Brain pericyte (primary cell): ENCODE data around the gene ZNF274.
"Not testable (repeated sequence)": the region's sequence is repeated elsewhere in the genome, so short reads cannot be mapped to it uniquely, and the experiment has no call there.

ENCODE experiments used
- DNase-seq: peaks from one replicate; pipeline ENCODE4 v3.0.0-alpha.2; 2012; ENCODE audit warnings: low read depth, low spot score

The ZNF274 gene

DNA sequence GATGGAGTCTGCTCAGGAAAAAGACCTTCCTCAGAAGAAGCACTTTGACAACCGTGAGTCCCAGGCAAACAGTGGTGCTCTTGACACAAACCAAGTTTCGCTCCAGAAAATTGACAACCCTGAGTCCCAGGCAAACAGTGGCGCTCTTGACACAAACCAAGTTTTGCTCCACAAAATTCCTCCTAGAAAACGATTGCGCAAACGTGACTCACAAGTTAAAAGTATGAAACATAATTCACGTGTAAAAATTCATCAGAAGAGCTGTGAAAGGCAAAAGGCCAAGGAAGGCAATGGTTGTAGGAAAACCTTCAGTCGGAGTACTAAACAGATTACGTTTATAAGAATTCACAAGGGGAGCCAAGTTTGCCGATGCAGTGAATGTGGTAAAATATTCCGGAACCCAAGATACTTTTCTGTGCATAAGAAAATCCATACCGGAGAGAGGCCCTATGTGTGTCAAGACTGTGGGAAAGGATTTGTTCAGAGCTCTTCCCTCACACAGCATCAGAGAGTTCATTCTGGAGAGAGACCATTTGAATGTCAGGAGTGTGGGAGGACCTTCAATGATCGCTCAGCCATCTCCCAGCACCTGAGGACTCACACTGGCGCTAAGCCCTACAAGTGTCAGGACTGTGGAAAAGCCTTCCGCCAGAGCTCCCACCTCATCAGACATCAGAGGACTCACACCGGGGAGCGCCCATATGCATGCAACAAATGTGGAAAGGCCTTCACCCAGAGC is 29.6 kb downstream of the ZNF274 start:
- no peak for DNase-seq

DNA sequence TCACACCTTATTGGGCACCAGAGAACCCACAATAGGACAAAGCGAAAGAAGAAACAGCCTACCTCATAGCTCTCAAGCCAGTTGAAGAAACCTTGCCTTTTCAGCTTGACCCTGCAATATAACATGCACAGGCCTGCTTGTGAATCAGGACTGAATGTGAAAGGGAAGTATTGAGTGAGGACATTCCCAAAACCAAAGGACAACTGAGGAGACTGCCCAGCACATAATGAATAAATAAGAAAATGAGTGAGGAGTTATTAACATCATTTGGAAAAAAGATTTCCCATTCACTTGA is 30.2 kb downstream of the ZNF274 start:
- no peak for DNase-seq

DNA sequence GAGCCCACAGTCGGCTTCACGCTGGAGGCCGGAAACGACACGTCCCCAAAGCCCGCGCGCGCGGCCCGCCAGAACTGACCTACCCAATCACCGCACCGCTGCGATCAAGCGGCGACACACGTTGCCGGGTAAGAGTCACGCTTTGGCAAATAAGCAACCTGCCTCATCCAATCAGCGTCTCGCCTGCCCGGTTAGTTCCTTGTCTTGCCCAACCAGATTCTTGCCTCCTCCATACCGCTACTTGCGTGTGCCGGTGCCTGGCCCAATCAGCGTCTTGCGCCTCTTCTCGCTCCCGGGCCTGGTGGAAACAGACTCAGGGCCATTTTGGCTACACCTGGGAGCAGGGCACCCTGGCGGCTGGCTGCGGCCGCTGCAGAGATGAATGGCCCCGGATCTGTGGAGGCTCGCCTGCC is 34.2 kb downstream of the ZNF274 start:
- no peak for DNase-seq

DNA sequence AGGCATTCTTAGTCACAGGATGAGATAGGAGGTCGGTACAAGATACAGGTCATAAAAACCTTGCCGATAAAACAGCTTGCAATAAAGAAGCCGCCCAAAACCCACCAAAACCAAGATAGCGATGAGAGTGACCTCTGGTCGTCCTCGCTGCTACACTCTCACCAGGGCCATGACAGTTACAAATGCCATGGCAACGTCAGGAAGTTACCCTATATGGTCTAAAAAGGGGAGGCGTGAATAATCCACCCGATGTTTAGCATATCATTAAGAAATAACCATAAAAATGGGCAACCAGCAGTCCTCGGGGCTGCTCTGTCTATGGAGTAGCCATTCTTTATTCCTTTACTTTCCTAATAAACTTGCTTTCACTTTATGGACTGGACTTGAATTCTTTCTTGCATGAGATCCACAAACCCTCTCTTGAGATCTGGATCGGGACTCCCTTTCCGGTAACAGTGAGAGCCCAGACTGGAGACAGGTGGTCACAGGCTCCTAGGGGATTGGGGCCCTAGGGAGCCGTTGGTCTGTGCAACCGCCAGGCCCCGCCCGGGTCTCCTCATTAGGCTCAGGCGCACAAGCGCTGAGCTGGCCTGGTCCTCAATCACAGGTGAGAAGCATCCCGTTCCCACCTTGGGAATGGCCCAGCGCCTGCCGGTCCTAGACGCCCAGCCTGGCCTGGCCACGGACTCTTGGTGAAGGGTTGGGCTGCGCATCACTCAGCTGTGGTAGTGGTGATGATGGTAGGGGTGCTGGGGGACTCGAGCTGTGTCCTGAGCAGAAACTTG is 34.9 kb downstream of the ZNF274 start:
- DNase-seq = no peak

DNA sequence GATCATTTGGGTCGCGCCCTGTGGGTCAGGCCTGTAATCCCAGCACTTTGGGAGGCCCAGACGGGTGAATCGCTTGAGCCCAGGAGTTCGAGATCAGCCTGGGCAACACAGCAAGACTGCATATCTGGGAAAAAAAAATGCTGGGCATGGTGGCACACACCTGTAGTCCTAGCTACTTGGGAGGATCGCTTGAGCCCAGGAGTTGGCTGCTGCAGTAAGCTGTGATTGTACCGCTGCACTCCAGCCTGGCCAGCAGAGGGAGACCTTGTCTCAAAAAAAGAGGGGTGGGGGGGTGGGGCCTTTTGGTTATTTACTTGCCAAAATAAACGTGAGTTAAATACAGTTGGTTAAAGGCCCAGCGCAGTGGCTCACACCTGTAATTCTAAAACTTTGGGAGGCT is 36.0 kb downstream of the ZNF274 start:
- DNase-seq = no peak

DNA sequence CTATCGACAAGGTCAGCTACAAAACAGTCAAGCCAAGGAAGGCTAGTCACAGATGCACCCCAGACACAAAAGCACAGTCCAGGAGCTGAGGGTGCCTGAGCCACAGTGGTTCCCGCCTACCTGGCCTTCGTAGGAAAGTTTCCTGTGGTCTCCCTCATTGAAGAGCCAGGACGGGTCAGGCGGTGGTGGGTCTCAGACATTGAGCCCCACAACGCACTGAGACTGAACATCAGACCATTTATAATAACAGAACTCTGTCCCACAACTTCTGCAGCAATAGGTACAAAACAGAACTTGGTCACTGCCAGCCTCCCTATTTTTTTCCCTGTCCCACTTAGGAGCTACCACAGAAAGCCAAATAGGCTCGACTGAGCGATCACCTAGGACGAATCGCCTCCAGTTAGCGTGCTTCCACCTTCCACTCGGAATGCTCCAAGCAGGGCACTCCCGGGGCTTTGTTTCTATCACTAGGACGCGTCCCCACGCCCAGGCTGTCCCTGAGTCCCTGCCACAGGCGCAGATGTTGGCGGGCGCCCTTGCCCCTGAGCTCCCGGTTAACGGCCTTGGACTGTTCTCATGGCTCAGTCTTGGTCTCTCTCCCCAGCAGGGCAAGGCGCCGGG is 45.2 kb downstream of the ZNF274 start:
- no peak for DNase-seq

DNA sequence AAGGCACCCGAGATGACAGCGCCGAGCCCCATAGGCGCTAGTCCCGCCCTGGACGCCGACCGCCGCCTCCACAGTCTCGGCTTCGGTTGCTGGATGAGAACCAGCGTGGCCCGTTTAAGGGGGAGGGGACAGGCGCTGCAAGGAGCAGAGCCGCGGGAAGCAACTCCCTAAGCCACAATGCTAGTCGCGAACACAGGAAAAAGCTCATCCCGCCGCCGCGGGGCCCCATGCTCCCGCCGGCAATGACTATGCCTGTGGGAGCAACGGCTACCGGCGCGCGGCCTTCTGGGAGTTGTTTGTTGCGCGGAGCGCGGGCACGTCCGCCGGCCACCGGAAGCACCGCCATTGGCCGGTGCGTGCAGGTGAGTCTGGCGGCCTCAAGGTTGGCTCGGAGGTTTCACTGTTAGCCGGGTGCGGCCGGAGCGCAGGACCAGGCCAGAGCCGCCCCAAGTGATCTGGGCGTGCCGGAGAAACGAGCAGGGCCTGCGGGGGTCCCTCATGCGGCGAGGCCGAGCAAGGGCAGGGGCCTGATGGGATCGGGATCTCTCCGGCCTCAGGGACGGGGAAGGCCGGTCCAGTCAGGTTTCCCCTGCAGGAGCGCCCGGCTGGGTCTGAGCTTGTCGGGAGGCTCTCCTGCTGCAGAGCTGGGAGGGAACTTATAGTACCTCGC is 45.9 kb downstream of the ZNF274 start, which contains the start of gene ZNF544:
TSS of gene ZNF544 (plus strand) at position 330 of the 670 bp plus-strand sequence. CDS start 15,110 bp downstream, outside the sequence.
- no peak for DNase-seq

DNA sequence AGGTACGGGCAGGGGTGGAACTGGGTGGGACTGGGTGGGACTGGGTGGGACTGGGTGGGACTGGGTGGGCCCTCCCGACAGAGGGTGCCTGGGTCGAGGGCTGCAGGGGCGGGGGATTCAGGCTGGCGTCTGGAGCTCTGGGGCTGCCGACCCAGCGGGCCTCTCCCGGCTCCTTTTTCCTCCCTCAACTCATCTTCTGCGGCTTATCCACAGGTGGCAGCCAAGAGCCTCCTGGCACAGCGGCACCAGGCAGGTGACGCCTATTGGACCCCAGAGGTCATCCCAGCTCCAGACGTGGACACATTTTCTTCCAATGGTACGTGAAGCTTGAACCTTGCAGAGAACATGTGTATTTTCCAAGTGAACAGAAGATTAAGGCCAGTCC is 46.4 kb downstream of the ZNF274 start:
- no peak for DNase-seq

DNA sequence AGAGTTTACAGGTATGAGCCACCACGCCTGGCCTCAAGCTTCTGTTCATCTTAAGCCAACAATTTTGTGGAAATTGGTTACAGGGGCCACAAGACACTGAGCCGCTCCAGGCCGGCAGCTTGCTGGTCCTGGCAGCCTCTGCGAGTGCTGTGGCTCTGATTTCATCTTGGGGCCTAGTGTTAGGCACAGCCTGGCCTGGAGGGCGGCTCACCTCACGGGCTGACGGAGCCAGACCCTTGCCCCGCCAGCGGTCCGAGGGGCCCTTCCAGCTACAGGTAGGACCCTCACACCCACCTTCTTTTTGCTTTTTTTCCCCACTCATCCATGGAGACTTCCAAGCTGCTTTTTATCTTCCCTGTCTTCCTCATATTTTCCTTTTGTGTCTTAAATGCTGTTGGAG is 54.5 kb downstream of the ZNF274 start:
- DNase-seq = no peak

DNA sequence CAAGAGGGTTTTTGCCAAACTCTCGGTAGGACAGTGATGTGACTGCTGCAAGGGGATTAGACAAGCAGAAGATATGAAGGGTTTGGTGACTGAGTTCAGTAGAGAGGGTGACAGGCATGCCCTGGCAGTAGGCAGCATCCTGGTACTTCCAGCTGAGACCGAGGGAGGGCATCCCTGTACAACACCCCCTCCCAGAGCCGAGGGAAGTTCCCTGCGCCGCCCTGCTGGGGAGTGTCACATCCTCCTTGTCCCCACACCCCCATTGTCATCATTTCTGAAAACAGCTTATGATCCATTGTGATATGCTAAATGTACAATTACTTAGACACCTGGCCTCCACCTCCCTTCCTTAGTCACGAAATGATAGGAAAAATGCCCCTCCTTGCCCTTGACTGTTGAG is 60.5 kb downstream of the ZNF274 start:
- no peak for DNase-seq

DNA sequence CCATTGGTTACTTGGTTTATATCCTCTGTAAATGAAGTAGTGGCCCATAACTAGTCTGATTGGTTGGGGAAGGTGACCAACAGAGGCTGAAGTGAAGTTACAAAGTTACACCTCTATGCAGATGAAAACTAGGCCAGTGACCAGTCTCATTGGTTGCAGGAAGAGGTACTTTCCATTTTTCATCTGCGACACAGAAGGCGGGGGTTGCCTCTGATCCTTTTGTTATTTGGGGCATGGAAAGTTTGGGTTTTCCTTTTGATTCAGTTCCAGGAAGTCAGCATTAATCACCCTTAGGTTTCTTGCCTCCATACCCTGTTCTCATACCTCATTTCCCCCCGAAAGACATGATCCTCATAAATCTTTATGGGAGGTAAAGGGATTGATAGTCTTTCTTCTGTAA is 66.0 kb downstream of the ZNF274 start:
- no peak for DNase-seq

DNA sequence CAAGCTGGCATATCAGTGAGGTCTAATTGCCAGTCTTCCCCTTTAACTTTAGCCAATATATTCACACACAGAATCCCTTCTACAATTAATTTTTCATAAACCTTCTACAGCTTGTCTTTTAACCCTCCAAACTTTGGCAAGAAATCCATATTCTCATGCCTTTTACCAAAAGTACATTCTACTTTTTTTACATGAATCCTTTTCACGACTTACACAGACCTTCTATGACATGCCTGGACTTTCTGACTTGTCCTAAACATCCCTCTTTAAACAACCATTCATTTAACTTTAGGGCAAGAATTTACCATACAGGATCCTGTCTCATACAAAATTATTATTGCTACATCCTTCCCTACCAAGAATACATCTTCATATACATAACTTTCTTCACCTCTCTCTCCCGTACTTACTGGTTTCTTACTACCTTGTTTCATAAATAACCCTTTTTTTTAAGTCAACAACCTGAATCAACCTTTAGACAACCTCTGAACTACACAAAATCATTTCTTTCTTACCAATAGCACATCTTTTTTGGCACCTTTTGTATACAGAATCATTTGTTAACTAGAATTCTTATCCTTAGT is 69.3 kb downstream of the ZNF274 start:
- DNase-seq = no peak

DNA sequence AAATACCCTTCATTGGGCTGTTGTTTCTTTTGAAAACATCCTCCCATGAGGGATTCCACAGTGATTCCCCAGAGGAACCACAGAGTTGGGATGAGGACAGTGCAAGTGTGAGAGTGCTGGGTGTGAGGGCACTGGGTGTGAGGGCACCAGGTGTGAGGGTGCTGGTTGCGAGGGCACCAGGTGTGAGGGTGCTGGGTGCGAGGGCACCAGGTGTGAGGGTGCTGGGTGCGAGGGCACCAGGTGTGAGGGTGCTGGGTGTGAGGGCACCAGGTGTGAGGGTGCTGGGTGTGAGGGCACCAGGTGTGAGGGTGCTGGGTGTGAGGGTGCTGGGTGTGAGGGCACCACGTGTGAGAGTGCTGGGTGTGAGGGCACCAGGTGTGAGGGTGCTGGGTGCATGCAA is 75.4 kb downstream of the ZNF274 start:
- not testable (repeated sequence) for DNase-seq

DNA sequence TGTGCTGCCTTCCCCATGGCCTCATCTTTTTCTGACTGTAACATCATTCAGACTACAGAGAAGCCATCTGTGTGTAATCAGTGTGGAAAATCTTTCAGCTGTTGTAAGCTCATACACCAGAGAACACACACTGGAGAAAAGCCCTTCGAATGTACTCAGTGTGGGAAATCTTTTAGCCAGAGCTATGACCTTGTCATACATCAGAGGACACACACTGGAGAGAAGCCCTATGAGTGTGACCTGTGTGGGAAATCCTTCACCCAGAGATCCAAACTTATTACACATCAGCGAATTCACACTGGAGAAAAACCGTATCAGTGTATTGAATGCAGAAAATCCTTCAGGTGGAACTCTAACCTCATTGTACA is 78.7 kb downstream of the ZNF274 start:
- no peak for DNase-seq

DNA sequence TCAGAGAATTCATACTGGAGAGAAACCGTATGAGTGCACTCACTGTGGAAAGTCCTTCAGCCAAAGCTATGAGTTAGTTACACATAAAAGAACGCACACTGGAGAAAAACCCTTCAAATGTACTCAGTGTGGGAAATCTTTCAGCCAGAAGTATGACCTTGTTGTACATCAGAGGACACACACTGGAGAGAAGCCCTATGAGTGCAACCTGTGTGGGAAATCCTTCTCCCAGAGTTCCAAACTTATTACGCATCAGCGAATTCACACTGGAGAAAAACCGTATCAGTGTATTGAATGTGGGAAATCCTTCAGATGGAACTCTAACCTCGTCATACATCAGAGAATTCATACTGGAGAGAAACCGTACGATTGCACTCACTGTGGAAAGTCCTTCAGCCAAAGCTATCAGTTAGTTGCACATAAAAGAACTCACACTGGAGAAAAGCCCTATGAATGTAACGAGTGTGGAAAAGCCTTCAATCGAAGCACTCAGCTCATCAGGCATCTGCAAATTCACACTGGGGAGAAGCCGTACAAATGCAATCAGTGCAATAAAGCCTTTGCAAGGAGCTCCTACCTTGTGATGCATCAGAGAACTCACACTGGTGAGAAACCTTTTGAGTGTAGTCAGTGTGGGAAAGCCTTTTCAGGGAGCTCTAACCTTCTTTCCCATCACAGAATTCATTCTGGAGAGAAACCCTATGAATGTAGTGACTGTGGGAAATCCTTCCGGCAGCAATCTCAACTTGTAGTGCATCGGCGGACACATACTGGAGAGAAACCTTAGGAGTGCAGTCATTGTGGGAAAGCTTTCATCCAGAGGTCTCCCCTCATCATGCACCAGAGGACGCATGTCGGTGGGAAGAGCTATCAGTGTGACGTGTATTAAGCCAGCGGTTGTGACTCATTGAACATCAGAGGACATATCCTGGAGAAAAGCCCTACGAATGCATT is 79.4 kb downstream of the ZNF274 start:
- DNase-seq = no peak

DNA sequence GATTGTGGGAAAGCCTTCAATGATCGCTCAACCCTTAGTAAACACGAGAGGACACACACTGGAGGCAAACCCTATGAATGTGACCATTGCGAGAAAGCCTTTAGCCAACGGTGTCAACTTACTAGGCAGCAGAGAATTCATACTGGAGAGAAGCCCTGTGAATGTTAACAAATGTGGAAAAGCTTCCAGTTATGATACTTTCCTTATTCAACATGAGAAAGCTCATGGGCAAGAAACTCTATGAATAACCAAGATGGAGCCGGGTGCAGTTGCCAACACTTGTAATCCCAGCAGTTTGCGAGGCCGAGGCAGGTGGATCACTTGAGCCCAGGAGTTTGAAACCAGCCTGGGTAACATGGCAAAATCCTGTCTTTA is 80.0 kb downstream of the ZNF274 start:
- DNase-seq = no peak
